ENCODE measurements around the gene NLGN4X.

NLGN4X gene

GRCh38 chrX:6228720-6229119, at the start of gene NLGN4X:
TSS of gene NLGN4X (minus strand) at chrX:6228867. CDS start at chrX:6151466, 77,401 bp downstream.
- DNase-seq (ENCODE audit: low read depth in 3 of 3): no peak

- no peak for DNase-seq (ENCODE audit: low read depth in 3 of 3)
Measured at GRCh38 chrX:6266041-6266440, 37.4 kb upstream of the NLGN4X start.

- DNase-seq (ENCODE audit: low read depth in 3 of 3): no peak
Measured at GRCh38 chrX:6262959-6263358, 34.3 kb upstream of the NLGN4X start.

GRCh38 chrX:6257025-6257424, 28.4 kb upstream of the NLGN4X start:
- no peak for DNase-seq (ENCODE audit: low read depth in 3 of 3)

- no peak for DNase-seq (ENCODE audit: low read depth in 3 of 3)
Measured at GRCh38 chrX:6244666-6245065, 16.0 kb upstream of the NLGN4X start.

GRCh38 chrX:6238576-6238975, 9.9 kb upstream of the NLGN4X start:
- DNase-seq (ENCODE audit: low read depth in 3 of 3): no peak

GRCh38 chrX:6227935-6228334, 732 bp downstream of the NLGN4X start:
- DNase-seq (ENCODE audit: low read depth in 3 of 3): no peak

- DNase-seq (ENCODE audit: low read depth in 3 of 3): no peak
Measured at GRCh38 chrX:6227453-6227835, 1.2 kb downstream of the NLGN4X start.

- DNase-seq (ENCODE audit: low read depth in 3 of 3): no peak
Measured at GRCh38 chrX:6226596-6227452, 1.8 kb downstream of the NLGN4X start.

- no peak for DNase-seq (ENCODE audit: low read depth in 3 of 3)
Measured at GRCh38 chrX:6225911-6226595, 2.6 kb downstream of the NLGN4X start.

- DNase-seq (ENCODE audit: low read depth in 3 of 3): no peak
Measured at GRCh38 chrX:6225288-6225910, 3.3 kb downstream of the NLGN4X start.

- no peak for DNase-seq (ENCODE audit: low read depth in 3 of 3)
Measured at GRCh38 chrX:6223516-6223915, 5.2 kb downstream of the NLGN4X start.

- DNase-seq (ENCODE audit: low read depth in 3 of 3): no peak
Measured at GRCh38 chrX:6210230-6210629, 18.4 kb downstream of the NLGN4X start.

- no peak for DNase-seq (ENCODE audit: low read depth in 3 of 3)
Measured at GRCh38 chrX:6203462-6204215, 25.0 kb downstream of the NLGN4X start.

- no peak for DNase-seq (ENCODE audit: low read depth in 3 of 3)
Measured at GRCh38 chrX:6199486-6199885, 29.2 kb downstream of the NLGN4X start.

- no peak for DNase-seq (ENCODE audit: low read depth in 3 of 3)
Measured at GRCh38 chrX:6187256-6187655, 41.4 kb downstream of the NLGN4X start.

- DNase-seq (ENCODE audit: low read depth in 3 of 3): no peak
Measured at GRCh38 chrX:6184900-6185515, 43.7 kb downstream of the NLGN4X start.

- DNase-seq (ENCODE audit: low read depth in 3 of 3): no peak
Measured at GRCh38 chrX:6175914-6176313, 52.8 kb downstream of the NLGN4X start.

GRCh38 chrX:6170424-6170823, 58.2 kb downstream of the NLGN4X start:
- no peak for DNase-seq (ENCODE audit: low read depth in 3 of 3)

- no peak for DNase-seq (ENCODE audit: low read depth in 3 of 3)
Measured at GRCh38 chrX:6169407-6169806, 59.3 kb downstream of the NLGN4X start.

GRCh38 chrX:6163721-6164120, 64.9 kb downstream of the NLGN4X start:
- no peak for DNase-seq (ENCODE audit: low read depth in 3 of 3)

GRCh38 chrX:6159468-6159867, 69.2 kb downstream of the NLGN4X start:
- DNase-seq (ENCODE audit: low read depth in 3 of 3): no peak

All from stimulated activated CD4-positive, alpha-beta T cell treated with anti-CD3 and anti-CD28 coated beads, TNF-alpha, amount 100 ng/mL, for 4 hours (primary cell).